NCI-H2171 (cell line): ENCODE results near the gene KANK3.
"Not testable (repeated sequence)": the region's sequence is repeated elsewhere in the genome, so short reads cannot be mapped to it uniquely, and the experiment has no call there.

ENCODE experiments used
- DNase-seq: peaks from one replicate; lab custom pipeline; 2025; lab: John Stamatoyannopoulos, UW

The KANK3 gene

GRCh38 chr19:8316351-8317125, 26.5 kb downstream of the KANK3 start:
- no peak for DNase-seq

GRCh38 chr19:8314981-8315640, 28.0 kb downstream of the KANK3 start:
- not testable (repeated sequence) for DNase-seq

GRCh38 chr19:8311461-8312260, 31.4 kb downstream of the KANK3 start:
- DNase-seq, result no peak

GRCh38 chr19:8310342-8311055, 32.6 kb downstream of the KANK3 start:
- DNase-seq, result no peak

- no peak for DNase-seq
These were observed 34.2 kb downstream of the KANK3 start for GRCh38 chr19:8308891-8309291.

GRCh38 chr19:8307965-8308866, 34.8 kb downstream of the KANK3 start, which contains the start of gene CD320:
Gene CD320, minus strand, starts transcription at chr19:8308358. Its CDS starts 68 bp downstream, at chr19:8308290.
- peak; percentile 94 for DNase-seq

GRCh38 chr19:8307400-8307964, 35.6 kb downstream of the KANK3 start:
- no peak for DNase-seq

GRCh38 chr19:8306235-8307054, 36.6 kb downstream of the KANK3 start:
- DNase-seq, result no peak

GRCh38 chr19:8305798-8306197, 37.3 kb downstream of the KANK3 start:
- no peak for DNase-seq

- DNase-seq, result no peak
These were observed 38.0 kb downstream of the KANK3 start for GRCh38 chr19:8304841-8305621.

- no peak for DNase-seq
These were observed 40.3 kb downstream of the KANK3 start for GRCh38 chr19:8302734-8303133.

- DNase-seq, result no peak
These were observed 40.7 kb downstream of the KANK3 start for GRCh38 chr19:8302357-8302691.

GRCh38 chr19:8291337-8291736, 51.7 kb downstream of the KANK3 start:
- not testable (repeated sequence) for DNase-seq

- DNase-seq, result not testable (repeated sequence)
These were observed 66.6 kb downstream of the KANK3 start for GRCh38 chr19:8276508-8276907.
